Stimulated activated CD8-positive, alpha-beta memory T cell treated with anti-CD3 and anti-CD28 coated beads, Interleukin-15, amount 100 ng/mL, for 24 hours (primary cell): ENCODE measurements around the gene ALG12.

Experiments used
- DNase-seq: peaks from one replicate; pipeline ENCODE4 v3.0.0-alpha.2; 2020; ENCODE audit warnings: low read depth

Gene ALG12

GRCh38 chr22:49917974-49918910, at the start of gene ALG12, which contains the start of gene CRELD2:
TSS of gene ALG12 (minus strand) at chr22:49918438. CDS start at chr22:49913765, 4,673 bp downstream.
TSS of gene CRELD2 (plus strand) at chr22:49918634. CDS start at chr22:49918770, 136 bp downstream.
- DNase-seq: peak; percentile 92

- DNase-seq: no peak
Observed at GRCh38 chr22:49967706-49968208, 49.5 kb upstream of the ALG12 start.

- no peak for DNase-seq
Observed at GRCh38 chr22:49966774-49967705, 48.8 kb upstream of the ALG12 start.

GRCh38 chr22:49966041-49966773, 48.0 kb upstream of the ALG12 start:
- DNase-seq: no peak

- DNase-seq: no peak
Observed at GRCh38 chr22:49965091-49966040, 47.1 kb upstream of the ALG12 start.

GRCh38 chr22:49964136-49965090, 46.2 kb upstream of the ALG12 start:
- DNase-seq: no peak

- no peak for DNase-seq
Observed at GRCh38 chr22:49963647-49964026, 45.4 kb upstream of the ALG12 start.

GRCh38 chr22:49962751-49963646, 44.8 kb upstream of the ALG12 start:
- no peak for DNase-seq

- DNase-seq: peak; percentile 73
Observed at GRCh38 chr22:49962012-49962750, 43.9 kb upstream of the ALG12 start.

- no peak for DNase-seq
Observed at GRCh38 chr22:49961601-49962011, 43.4 kb upstream of the ALG12 start.

- no peak for DNase-seq
Observed at GRCh38 chr22:49961005-49961600, 42.9 kb upstream of the ALG12 start.

- DNase-seq: peak; percentile 74
Observed at GRCh38 chr22:49960159-49961004, 42.1 kb upstream of the ALG12 start, which contains the start of gene PIM3. TSS of gene PIM3 (plus strand) at chr22:49960772. CDS start at chr22:49960948, 176 bp downstream.

- no peak for DNase-seq
Observed at GRCh38 chr22:49959782-49960158, 41.5 kb upstream of the ALG12 start.

- no peak for DNase-seq
Observed at GRCh38 chr22:49958931-49959781, 40.9 kb upstream of the ALG12 start.

GRCh38 chr22:49958366-49958921, 40.2 kb upstream of the ALG12 start:
- no peak for DNase-seq
